ENCODE results near the gene WFDC10B.
"Not testable (repeated sequence)": the region's sequence is repeated elsewhere in the genome, so short reads cannot be mapped to it uniquely, and the experiment has no call there.

The WFDC10B gene

DNA sequence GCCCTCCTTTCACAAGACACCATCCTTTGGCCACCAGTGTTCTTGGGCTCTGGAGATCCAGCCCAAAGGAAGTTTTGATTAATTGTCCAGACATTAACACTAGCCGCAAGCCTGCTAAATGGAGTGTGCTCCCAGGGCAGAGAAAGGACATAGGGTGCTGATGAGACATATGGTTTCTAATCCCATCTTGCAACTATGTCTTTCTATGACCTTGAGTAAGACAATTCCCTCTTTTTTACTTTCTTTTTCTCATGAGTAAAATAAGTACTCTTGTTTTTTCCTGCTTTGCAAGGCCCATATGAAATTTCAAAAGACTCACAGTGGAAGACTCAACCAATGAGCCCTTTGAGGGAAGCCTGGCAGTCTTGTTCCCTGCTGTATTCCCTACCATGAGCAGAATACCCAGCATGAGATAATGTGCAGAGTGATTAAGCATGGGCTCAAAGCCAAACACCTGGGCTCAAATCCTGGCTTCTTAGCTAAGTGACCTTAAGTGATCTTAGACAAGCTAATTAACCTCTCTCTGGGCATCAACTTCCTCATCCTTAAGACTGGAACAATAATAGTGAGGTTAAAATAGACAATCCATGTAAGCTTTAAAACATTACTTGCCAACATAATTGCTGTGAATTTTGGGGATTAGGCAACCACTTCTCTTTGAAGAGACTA, at the start of gene WFDC10B:
Gene WFDC10B, minus strand, starts transcription at position 51 of the 669 bp plus-strand sequence. CDS start 19,027 bp downstream, outside the sequence.
- DNase-seq (ENCODE audit: low read depth in 2 of 2), result no peak

DNA sequence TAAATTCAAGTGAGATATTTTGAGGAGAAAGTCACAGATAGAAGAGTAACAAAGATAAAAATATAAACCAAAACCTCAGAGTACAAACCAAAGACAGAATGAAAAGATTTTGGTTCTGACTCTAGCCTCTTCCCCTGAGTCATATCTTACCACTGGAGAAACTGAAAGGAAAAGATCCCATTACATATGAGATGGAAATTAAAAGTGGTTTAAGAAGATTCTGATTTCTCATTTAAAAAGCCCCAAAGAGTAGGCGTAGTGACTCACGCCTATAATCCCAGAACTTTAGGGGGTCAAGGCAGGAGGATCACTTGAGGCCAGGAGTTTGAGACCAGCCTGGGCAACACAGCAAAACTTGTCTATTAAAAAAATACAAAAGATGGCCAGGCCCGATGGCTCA, 47.9 kb upstream of the WFDC10B start:
- DNase-seq (ENCODE audit: low read depth in 2 of 2), result no peak

DNA sequence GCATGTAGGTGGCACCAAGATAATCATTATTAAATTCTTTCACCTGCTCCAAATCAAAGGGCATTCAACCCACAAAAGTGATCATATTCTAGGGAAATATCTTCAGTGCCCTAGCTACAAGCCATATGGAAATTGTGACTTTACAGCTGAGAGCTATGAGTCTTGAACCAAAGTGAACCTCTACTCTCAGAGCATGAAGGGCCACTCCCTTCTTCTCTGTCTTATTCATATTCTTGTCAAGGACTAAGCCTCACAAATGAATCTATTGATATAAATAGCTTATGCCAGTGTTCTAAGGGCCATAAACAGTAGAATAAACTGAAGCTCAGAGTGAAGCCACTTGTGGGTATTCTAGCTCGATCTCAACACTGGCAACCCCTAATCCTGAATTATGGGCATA, 46.9 kb upstream of the WFDC10B start:
- DNase-seq (ENCODE audit: low read depth in 2 of 2), result no peak

DNA sequence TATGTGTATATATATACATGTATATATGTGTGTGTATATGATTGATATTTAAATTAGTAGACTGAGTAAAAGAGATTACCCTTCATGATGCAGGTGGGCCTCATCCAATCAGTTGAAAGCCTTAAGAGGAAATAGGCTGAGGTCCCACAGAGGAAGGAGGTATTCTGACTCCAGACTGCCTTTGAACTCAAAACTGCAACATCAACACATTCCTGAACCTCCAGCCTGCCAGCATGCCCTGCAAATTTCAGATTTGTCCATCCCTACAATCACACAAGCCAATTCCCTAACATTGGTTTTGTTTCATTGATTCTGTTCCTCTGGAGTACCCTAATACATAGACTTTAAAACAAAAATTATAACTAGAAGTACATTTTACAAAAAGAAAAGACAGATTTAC, 40.2 kb upstream of the WFDC10B start:
- no peak for DNase-seq (ENCODE audit: low read depth in 2 of 2)

DNA sequence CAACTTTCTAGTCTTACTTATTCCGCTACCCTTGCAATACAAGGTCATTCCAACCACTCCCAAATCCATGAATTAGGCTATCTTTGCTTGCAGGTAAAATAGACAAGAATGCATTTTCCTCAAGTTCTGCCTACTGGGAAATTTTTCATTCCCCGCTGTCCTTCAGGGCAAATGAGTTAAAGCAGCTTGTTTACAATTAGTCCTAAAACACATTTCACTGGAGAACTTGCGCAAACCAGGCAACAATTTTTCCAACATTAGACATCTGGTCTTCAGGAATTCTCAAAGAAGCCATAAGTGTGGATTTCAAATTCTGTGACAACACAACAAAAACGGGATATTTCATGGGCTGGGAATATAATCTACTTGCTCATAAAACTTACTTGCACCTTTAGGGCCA, 37.8 kb upstream of the WFDC10B start:
- no peak for DNase-seq (ENCODE audit: low read depth in 2 of 2)

DNA sequence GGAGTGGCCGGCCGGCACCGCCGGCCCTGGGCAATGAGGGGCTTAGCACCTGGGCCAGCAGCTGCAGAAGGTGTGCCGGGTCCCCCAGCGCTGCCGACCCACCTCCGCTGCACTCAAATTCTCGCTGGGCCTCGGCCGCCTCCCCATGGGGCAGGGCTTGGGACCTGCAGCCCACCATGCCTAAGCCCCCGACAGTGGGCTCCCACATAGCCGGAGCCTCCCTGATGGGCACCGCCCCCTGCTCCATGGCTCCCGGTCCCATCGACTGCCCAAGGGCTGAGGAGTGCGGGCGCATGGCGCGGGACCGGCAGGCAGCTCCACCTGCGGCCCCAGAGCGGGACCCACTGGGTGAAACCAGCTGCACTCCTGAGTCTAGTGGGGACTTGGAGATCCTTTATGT, 31.2 kb upstream of the WFDC10B start:
- DNase-seq (ENCODE audit: low read depth in 2 of 2), result no peak

DNA sequence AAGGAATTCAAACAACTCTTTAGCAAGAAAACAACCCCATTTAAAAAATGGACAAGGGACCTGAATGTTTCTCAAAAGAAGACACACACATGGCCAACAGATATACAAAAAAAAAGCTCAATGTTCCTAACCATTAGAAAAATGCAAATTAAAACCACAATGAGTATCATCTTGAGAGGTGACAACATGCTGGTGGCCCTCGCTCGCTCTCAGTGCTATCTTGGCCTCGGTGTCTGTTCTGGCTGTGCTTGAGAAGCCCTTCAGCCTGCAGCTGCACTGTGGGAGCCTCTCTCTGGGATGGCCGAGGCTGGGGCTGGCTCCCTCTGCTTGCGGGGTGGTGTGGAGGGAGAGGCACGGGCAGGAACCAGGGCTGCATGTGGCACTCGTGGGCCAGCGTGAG, 30.7 kb upstream of the WFDC10B start:
- no peak for DNase-seq (ENCODE audit: low read depth in 2 of 2)

DNA sequence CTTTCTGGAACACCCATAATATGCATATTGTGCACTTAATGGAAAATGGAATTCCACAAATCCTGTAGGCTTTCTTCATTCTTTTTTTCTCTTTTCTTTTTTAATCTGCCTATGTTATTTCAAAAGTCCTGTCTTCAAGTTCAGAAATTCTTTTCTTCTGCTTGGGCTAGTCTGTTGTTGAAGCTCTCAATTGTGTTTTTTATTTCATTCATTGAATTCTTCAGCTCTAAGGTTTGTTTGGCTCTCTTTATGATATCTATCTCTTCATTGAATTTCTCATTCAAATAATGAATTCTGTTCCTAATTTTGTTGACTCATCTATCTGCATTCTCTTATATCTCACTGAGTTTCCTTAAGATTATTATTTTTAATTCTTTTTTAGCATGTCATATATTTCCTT, 27.4 kb upstream of the WFDC10B start:
- no peak for DNase-seq (ENCODE audit: low read depth in 2 of 2)

DNA sequence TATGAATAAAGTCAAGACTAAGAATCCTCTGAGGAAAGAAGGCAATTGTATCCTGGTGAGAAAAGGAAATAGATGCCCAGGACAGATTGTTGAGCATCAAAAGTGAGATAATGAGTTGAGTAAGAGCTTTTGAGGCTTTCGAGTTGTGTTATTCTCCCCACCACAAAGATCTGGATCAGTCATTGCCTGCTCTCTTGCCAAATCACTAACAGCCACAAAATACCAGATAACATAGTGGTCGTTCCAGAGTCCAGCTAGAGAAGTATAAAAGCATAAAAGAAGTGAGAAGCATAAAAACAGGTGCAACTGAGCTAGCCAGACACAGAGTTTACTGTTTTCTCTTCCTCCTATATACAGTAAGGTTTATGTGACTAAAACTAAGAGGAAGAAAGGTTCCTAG, 22.2 kb upstream of the WFDC10B start:
- DNase-seq (ENCODE audit: low read depth in 2 of 2), result no peak

DNA sequence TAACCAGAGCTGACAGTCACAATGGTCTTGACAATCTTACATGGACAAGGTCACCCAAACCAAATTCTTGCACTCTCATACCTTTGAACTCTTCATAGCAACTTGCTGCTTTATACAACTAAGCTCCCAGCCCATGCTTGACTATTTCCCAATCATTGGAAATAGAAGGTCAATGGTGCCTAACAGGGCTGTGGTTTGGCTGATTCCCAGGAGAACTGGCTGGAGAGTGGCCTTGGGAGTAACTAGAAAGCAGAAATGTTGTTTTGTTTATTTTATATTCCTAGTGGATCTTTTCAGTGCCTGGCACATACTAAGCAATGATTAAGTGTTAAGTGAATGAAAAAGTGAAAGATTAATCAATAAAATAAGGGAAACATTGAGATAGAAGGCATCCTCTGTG, 20.3 kb upstream of the WFDC10B start:
- DNase-seq (ENCODE audit: low read depth in 2 of 2), result no peak

DNA sequence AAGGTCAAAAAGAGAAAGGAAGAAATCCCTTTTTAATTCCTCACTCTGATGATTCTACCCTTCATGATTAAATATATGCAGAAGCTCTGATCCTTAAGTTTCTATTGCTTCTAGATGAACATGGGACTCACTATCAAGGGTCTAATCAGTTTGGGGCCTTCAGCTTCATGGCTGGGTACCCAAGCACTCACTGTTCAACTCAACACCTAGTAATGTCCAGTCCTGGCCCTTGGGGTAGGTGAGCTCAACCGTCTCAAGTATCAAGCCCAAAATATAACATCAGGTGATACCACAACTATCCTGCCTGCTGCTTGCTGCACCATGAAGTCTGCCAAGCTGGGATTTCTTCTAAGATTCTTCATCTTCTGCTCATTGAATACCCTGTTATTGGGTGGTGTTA, 17.2 kb upstream of the WFDC10B start, which contains the start of gene SPINT4:
Gene SPINT4, plus strand, starts transcription at position 301 of the 400 bp plus-strand sequence. Its CDS starts 21 bp downstream, at position 322.
- no peak for DNase-seq (ENCODE audit: low read depth in 2 of 2)

DNA sequence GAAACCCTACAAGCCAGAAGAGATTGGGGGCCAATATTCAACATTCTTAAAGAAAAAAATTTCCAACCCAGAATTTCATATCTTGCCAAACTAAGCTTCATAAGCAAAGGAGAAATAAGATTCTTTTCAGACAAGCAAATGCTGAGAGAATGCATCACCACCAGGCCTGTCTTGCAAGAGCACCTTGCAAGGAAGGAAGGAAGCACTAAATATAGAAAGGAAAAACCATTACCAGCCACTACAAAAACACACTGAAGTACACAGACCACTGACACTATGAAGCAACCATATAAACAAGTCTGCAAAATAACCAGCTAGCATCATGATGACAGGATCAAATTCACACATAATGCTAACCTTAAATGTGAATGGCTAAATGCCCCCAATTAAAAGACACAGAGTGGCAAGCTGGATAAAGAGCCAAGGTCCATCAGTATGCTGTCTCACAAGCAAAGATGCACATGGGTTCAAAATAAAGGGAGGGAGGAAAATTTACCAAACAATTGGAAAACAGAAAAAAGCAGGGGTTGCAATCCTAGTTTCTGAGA, 11.4 kb upstream of the WFDC10B start:
- DNase-seq (ENCODE audit: low read depth in 2 of 2), result not testable (repeated sequence)

DNA sequence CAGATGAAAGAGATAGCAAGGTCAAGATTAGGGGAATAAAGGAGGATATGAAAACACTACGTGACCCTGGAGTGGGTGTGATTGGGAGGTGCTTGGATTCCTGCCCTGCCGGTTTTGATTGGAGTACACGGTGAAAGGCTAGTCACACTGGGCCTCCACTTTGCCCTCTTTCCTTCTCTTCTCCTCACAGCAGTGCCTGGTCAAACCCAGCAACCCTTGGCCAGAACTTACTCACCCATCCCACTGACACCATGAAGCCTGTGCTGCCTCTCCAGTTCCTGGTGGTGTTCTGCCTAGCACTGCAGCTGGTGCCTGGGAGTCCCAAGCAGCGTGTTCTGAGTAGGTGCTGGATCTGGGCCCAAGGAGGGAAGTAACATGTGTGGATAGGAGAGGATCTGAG, 2.9 kb downstream of the WFDC10B start, which contains the start of gene WFDC13:
Gene WFDC13, plus strand, starts transcription at position 166 of the 400 bp plus-strand sequence. Its CDS starts 86 bp downstream, at position 252.
- DNase-seq (ENCODE audit: low read depth in 2 of 2), result no peak

DNA sequence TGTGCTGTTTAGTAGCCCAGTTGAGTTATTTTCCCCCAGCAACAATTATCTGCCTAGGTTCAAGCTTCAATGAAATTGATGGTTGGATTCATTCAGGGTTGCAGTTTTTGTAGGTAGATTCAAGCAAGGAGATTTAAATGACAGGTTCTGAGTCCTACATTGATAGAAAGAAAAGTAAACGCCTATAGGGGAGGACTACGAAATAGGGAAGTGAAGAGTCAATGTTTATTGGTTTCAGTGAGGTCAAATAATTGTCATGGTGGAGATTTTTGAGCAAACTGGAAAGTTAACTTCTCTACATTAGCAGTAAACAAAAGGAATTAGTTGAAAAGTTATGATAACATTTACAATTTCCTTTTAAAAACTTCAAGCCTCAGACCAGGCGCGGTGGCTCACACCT, 3.7 kb downstream of the WFDC10B start:
- DNase-seq (ENCODE audit: low read depth in 2 of 2), result no peak

DNA sequence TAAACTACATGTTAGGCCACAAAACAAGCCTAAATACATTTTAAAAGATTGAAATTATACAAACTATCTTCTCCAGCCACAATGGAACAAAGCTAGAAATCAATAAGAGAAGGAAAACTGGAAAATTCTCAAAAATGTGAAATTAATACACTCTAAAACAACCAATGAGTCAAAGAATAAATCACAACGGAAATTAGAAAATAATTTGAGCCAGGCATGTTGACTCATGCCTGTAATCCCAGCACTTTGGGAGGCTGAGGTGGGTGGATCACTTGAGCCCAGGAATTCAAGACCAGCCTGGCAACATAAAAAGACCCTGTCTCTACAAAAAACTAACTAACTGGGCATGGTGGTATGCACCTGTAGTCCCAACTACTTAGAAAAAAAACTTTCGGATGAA, 9.3 kb downstream of the WFDC10B start:
- DNase-seq (ENCODE audit: low read depth in 2 of 2), result no peak

DNA sequence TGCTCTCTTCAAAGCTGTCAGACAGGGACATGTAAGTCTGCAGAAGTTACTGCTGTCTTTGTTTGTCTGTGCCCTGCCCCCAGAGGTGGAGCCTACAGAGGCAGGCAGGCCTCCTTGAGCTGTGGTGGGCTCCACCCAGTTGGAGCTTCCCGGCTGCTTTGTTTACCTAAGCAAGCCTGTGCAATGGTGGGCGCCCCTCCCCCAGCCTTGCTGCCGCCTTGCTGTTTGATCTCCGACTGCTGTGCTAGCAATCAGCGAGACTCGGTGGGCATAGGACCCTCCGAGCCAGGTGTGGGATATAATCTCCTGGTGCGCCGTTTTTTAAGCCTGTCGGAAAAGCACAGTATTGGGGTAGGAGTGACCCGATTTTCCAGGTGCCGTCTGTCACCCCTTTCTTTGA, 11.5 kb downstream of the WFDC10B start:
- not testable (repeated sequence) for DNase-seq (ENCODE audit: low read depth in 2 of 2)

DNA sequence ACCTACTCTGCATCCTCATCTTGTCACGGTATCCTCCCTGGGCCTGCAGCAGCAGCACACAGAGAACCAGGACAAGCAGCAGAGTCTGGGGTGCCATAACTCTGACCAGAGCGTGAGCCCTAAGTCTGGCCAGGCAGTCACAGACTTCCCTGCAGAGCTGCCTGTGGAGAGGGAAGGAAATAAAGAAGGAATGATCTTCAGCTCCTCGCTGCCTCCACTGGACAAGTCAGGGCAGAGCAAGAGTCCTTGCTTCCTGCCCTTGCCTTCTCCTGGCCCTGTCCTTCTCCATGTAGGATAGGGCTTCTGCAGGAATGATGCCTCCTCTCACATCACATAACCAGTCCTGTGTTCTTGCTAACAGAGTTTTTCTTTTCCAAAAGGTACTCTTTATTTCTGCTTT, 18.9 kb downstream of the WFDC10B start:
- no peak for DNase-seq (ENCODE audit: low read depth in 2 of 2)

DNA sequence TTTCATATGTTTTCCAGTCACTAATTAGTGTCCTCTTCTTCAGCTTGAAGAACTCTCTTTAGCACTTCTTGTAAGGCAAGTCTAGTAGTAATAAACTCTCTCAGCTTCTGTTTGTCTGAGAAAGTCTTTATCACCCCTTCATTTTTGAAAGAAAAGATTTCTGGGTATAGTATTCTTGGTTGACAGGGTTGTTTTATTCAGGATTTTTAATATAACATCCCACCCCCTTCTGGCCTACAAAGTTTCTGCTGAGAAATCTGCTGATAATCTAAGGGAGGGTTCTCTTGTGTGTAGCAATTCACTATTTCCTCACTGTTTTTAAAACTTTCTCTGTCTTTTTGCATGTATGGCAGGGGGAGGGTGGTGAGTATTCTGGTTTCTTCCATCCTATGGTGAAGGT, 25.2 kb downstream of the WFDC10B start:
- DNase-seq (ENCODE audit: low read depth in 2 of 2), result no peak

DNA sequence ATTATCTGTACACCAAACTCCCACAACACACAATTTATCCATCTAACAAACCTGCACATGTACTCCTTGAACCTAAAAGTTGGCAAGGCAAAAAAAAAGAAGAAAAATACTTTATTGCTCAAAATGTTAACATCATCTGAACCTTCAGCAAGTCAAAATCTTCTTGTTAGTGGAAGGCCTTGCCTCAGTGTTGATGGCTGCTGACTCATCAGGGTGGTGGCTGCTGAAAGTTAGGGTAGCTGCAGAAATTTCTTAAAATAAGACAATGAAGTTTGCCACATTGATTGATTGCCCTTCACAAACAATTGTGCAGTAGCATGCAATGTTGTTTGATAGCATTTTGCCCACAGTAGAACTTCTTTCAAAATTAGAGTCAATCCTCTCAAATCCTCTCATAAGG, 32.1 kb downstream of the WFDC10B start:
- no peak for DNase-seq (ENCODE audit: low read depth in 2 of 2)

DNA sequence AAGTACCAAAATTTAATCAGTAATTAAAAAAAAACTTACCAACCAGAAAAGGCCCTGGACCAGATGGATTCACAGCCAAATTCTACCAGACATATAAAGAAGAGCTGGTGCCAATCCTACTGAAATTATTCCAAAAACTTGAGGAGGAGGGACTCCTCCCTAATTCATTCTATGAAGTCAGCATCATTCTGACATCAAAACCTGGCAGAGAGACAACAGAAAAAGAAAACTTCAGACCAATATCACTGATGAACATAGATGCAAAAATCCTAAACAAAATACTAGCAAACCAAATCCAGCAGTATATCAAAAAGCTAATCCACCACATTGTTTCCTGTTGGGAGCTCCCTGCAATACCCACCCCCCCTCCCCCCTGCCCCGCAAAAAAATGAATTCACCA, 34.7 kb downstream of the WFDC10B start, which contains the start of gene WFDC11:
Gene WFDC11, minus strand, starts transcription at position 101 of the 400 bp plus-strand sequence. CDS start 19,639 bp downstream, outside the sequence.
- no peak for DNase-seq (ENCODE audit: low read depth in 2 of 2)

DNA sequence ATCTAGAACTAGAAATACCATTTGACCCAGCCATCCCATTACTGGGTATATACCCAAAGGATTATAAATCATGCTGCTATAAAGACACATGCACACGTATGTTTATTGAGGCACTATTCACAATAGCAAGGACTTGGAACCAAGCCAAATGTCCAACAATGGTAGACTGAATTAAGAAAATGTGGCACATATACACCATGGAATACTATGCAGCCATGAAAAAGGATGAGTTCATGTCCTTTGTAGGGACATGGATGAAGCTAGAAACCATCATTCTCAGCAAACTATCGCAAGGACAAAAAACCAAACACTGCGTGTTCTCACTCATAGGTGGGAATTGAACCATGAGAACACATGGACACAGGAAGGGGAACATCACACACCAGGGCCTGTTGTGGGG, 47.8 kb downstream of the WFDC10B start:
- not testable (repeated sequence) for DNase-seq (ENCODE audit: low read depth in 2 of 2)

DNA sequence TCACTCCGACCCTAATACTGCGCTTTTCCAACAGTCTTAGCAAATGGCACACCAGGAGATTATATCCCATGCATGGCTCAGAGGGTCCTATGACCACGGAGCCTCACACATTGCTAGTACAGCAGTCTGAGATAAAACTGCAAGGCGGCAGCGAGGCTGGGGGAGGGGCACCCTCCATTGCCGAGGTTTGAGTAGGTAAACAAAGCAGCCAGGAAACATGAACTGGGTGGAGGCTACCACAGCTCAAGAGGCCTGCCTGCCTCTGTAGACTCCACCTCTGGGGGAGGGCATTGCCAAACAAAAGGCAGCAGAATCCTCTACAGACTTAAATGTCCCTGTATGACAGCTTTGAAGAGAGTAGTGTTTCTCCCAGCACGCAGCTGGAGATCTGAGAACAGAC, 53.1 kb downstream of the WFDC10B start:
- DNase-seq (ENCODE audit: low read depth in 2 of 2), result not testable (repeated sequence)

DNA sequence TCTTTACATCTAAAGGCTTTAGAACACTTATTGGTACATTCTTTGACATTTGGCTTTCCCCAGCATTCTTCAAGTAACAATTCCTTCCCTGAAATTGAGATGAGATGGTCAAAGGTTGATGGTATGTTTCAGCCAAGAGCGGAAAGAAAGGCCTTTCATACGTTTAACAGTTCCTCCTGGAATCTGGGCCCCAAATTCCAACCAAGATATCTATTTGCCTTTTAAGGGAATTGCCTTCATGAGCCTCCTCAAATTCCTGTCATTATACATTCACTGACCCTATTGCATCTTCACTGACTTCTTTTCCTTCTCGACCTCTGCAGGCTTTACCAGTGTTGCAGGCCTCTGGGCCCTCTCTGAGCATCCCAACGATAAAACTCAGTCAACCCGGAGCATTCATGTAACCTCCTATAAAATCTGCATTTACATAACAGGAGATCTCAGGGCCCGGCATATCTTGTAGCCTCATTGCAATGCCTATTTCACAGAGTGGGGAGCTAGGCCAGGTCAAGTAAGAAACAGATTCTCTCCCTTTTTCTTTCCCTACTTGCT, 55.4 kb downstream of the WFDC10B start:
- no peak for DNase-seq (ENCODE audit: low read depth in 2 of 2)

Data from stimulated activated CD8-positive, alpha-beta memory T cell treated with anti-CD3 and anti-CD28 coated beads, Interleukin-15, amount 100 ng/mL, for 48 hours (primary cell).